NCI-H2081 (cell line): ENCODE results near the gene PXDN.

Experiments
- DNase-seq, 2 experiments: peaks; one replicate each; lab custom pipeline; 2025; lab: John Stamatoyannopoulos, UW

PXDN gene

DNA sequence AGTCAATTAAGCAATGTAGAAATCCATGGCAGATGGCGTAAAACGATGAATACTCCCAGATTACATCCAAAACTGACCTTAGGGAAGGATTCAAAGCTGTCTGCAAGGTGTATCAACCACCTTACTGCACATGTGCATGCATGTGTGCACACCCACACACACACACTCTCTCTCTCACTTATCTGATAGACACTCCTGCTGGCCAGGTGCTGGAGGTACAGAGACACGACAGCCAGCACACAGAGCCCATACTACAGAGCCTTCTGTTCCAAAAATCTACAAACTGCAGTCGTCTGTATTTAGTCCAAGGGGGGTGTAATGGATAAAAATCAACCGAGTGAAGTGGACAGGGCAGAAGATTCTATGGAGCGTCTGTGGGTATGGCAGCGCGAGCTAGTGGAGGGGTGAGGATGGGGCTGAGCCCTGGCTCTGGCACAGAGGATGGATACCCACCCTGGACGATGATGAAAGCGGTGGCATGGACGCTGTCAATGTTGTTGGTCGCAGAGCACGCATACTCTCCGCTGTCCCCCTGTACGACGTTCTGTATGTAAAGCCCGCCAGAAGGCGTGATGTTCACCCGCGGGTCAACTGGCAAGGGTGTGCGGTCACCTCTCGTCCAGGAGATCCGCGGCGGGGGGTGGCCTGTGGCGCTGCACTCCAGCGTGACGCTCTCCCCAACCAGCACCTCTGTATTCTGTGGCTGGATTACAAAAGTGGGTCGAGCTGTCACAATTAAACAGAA is 78.4 kb downstream of the PXDN start:
- no peak for DNase-seq

- no peak for DNase-seq
Measured at GRCh38 chr2:1664698-1665097, 79.6 kb downstream of the PXDN start.

GRCh38 chr2:1664076-1664605 is 80.2 kb downstream of the PXDN start:
- DNase-seq: no peak

DNA sequence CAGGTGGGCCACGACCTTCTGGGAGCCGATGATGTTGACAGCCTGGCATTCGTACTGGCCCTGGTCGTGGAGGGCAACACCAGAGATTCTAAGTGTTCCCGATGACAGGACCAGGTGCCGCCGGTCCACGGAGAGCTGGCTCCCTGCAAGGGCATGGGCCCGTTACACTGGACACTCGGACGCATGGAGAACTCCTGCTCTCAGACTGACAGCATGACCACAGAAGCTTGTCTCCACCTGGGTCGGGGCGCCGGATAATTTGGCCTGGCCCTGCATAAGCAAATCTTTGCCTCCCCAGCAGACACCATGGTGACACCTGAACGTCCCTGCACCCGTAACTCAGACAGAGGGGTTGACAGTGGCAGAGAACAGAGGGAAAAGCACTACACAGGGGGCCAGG is 80.7 kb downstream of the PXDN start:
- no peak for DNase-seq

GRCh38 chr2:1662606-1663180 is 81.6 kb downstream of the PXDN start:
- no peak for DNase-seq

- DNase-seq: no peak
Measured at GRCh38 chr2:1661891-1662605, 82.3 kb downstream of the PXDN start.

DNA sequence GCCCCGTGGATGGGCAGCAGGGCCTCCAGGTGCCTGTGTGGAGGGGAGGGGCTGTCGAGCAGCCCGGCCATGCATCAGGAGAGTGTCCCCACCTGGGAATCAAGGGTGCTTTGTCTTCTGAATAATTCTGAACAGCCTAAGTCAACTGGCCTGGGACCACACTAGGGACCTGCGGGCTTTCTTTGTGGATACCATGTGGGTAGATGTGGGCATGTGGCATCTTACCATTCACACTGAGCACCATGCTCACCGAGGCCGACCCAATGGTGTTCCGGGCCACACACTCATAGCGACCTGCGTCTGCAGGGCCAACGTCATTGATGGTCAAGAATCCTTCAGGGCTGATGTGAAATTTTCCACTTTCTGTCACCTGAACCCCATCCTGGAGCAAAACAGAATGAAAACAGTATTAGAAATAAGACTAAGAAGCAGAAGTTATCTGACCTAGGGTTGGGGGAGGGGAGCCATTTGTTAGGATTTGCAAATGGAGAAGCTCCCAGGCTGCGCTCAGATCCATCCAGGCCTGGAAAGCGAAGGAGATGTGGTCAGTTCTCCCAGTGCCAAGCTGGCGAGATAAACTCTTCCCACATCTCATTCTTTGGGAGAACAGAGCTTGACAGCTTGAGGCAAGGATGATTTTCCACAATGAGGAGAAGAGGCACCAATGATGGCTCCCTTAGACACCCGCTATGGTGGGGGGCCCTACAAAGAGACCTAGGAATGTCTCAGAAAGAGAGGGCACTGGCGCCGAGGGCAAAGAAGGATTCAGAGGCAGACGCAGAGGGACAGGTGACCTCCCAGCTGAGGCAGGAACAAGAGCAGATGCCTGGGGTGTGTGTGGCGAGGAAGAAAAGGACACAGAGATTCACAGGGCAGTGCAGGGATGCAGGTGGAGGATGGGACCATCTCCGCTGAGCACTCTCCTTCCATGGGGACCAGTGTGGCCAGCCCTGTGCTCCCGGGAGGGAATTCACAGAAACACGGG is 83.4 kb downstream of the PXDN start:
- DNase-seq: no peak

DNA sequence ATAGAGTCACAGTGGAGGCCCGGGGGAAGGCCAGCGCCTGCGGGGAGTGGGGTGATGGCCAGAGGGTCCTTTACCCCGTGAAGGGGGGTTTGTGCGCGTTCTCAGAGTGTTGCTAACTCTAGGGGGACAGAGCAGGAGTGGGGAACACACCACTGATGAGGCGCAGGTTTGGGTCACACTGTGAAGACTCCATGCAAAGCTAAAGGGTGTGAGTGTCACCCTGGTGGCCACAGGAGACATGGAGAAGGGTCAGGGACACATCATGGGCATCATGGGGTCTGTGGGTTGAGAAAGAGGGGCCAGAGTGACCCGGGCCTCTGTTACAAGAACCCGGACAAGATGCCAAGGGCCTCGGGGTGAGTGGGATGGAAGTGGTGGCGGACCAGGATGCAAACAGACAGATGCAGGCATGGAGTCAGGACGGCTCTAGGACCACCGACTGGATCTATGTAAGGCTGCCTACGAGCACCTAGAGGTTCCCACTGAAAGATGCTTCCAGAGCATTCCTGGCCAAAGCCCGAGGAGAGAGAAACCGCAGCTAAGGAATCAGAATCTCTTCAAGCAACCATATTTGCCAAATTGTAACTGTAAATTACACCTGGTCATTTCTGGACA is 84.3 kb downstream of the PXDN start:
- DNase-seq: no peak

GRCh38 chr2:1658394-1659151 is 85.7 kb downstream of the PXDN start:
- no peak for DNase-seq

DNA sequence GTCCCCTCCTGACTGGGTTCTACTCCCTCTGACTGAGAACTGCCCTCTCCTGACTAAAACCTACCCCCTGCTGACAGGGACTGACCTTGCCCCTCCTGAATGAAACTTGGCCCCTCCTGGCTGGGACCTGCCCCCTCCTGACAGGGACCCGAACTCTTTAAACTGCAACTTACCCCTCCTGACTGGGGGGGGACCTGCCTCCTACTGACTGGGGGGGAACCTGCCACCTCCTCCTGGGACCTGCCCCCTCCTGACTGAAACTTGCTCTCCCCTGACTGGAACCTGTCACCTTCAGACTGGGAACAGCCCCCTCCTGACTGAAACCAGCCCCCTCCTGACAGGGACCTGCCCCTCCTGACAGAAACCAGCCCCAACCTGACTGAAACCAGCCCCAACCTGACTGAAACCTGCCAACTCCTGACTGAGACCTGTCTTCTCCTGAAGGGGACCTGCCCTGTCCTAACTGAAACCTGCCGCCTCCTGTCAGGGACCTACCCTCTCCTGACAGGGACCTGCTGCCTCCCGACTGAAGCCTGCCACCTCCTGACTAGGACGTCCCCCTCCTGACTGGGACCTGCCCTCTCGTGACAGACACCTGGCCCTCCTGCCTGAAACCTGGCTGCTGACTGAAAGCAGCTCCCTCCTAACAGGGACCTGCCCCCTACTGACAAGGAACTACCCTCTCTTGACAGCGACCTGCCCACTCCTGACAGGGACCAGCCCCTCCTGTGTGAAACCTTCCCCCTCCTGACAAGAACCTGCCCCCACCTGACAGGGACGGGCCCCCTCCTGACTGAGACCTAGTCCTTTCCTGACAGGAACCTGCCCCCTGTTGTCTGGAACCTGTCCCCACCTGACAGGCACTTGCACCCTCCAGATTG is 87.1 kb downstream of the PXDN start:
- no peak for DNase-seq

DNA sequence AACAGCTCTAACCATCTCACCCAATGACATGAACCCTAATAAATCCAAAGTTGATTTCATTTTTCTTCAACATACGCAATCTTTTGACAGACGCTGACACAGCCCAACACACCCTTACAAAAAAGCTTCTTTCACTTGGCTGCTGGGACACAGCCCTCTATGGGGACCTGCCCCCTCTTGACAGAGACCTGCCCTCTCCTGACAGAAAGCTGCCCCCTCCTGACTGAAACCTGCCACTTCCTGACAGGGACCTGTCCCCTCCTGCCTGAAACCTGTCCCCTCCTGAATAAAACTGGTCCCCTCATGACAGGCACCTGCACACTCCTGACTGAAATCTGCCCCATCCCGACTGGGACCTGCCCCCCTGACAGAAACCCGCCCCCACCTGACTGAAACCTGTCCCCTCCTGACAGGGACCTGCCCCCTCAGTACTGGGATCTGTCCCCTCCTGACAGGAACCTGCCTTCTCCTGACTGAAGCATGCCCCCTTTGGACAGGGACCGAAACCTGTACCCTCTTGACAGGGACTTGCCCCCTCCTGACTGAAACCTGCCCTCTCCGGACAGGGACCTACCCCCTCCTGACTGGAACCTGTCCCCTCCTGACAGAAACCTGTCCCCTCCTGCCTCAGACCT is 87.9 kb downstream of the PXDN start:
- DNase-seq: no peak

- DNase-seq: no peak
Measured at GRCh38 chr2:1655461-1655860, 88.9 kb downstream of the PXDN start.

DNA sequence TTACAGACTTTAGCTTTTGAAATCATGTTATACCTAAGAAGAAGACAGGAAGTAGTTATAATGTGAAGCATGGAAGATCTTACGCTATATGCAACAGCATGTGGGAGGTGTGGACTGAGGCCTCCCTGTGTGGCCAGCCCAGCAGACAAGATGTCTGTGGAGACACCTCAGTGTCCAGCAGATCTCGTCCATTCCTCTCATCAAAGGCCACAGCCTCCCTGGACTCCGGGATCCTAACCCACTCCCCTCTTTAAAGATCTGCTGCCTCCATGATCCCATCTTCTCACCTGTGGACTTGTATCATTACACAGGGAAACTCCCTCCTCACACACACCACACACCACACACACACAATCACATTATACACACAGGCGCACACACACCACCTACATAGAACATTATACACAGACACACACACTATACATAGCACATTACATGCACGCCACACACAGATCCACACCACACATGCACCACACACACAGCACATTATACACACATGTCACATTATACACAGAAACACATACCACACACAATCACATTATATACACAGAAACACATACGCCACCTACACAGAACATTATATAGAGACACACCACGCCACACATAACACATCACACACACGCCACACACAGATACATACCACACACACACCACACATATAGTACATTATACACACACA is 89.5 kb downstream of the PXDN start:
- DNase-seq: no peak

GRCh38 chr2:1653956-1654695 is 90.2 kb downstream of the PXDN start:
- no peak for DNase-seq

- DNase-seq: no peak
Measured at GRCh38 chr2:1652034-1652790, 92.1 kb downstream of the PXDN start.

GRCh38 chr2:1651121-1652033 is 92.9 kb downstream of the PXDN start:
- DNase-seq: no peak
